Measurements from ENCODE around the gene RCVRN. TPM values are rescaled to one million over a fixed set of nuclear protein-coding genes. Genes with fewer than 3 reads are reported as not detected.

The RCVRN gene
- polyA plus RNA-seq (2012; rRNA removed), result not detected in 2 replicates
- polyA plus RNA-seq (2012; cell fraction: cytosol; rRNA removed), result not detected in 2 replicates
- not detected in 2 replicates for polyA plus RNA-seq (2012; cell fraction: nucleus; rRNA removed)

- Histone ChIP-seq H3F3A (replicated peaks; ENCODE audit: insufficient read depth) (no peaks in the 10 kb centered on the region), H4K20me1 (ENCODE audit: insufficient read depth) (no peaks in the 10 kb centered on the region), H3K9me2 (no peaks in the 10 kb centered on the region), H3K27me3 (ENCODE audit: insufficient read depth) (peaks cover 7% of the 10 kb centered on the region; the same call in 1 of the 2 replicates), H3K9ac (no peak within 1 kb of the TSS), H3K79me2 (ENCODE audit: insufficient read depth) (no peaks in the 10 kb centered on the region), H3K27ac (ENCODE audit: low read depth in 2 of 2, low read length in 1 of 2) (no peak within 1 kb of the TSS), H3K9me3 (no peaks in the 10 kb centered on the region), H3K4me1 (ENCODE audit: control insufficient read depth in 1 of 2, insufficient read depth in 2 of 2, low read depth in 1 of 2, low read length in 1 of 2) (no peaks in the 10 kb centered on the region), H3K36me3 (replicated peaks in 1 of 2; ENCODE audit: control insufficient read depth in 1 of 2, insufficient read depth in 2 of 2, low read length in 1 of 2) (no peaks in the 10 kb centered on the region), H3K4me3 (ENCODE audit: low read depth in 2 of 2, low read length in 1 of 2) (peak within 1 kb of the TSS in 1 of 2 experiments; percentile 39; a peak in 1 of 4 replicates), H3K4me2 (no peak within 1 kb of the TSS), H2AFZ (ENCODE audit: low read depth) (no peak within 1 kb of the TSS)
- DNase-seq, result no peak
- CTCF ChIA-PET, result interaction anchor here (0.6 to 1.0 kb wide), 2 partner anchors 21 to 710 kb away, joined by 3 read pairs; no protein-coding TSS in a partner anchor
- TF ChIP-seq FOXJ3 (CRISPR knock-in tag; IDR thresholded peaks at IDR 0.05), result no peak
- TF ChIP-seq GABPA (IDR thresholded peaks at IDR 0.05; ENCODE audit: low read depth), result no peak
- no peak for TF ChIP-seq TCF12 (IDR thresholded peaks at IDR 0.05)
- TF ChIP-seq EP300 (IDR thresholded peaks at IDR 0.05; ENCODE audit: borderline replicate concordance in 1 of 2, low read depth in 1 of 2, low read length in 1 of 2), result no peak
- TF ChIP-seq EZH2phosphoT487 (IDR thresholded peaks at IDR 0.05; ENCODE audit: borderline replicate concordance, low read depth), result no peak
- TF ChIP-seq, protein P1, sequence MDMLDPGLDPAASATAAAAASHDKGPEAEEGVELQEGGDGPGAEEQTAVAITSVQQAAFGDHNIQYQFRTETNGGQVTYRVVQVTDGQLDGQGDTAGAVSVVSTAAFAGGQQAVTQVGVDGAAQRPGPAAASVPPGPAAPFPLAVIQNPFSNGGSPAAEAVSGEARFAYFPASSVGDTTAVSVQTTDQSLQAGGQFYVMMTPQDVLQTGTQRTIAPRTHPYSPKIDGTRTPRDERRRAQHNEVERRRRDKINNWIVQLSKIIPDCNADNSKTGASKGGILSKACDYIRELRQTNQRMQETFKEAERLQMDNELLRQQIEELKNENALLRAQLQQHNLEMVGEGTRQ (IDR thresholded peaks at IDR 0.05; ENCODE audit: borderline replicate concordance, low read depth, low read length), result no peak
- TF ChIP-seq RFX5 (IDR thresholded peaks at IDR 0.05; ENCODE audit: low read length), result no peak
- TF ChIP-seq GATA2 (CRISPR knock-in tag; IDR thresholded peaks at IDR 0.05), result no peak
- TF ChIP-seq SMC3 (IDR thresholded peaks at IDR 0.05; ENCODE audit: low read depth, low read length), result no peak
- no peak for TF ChIP-seq YY1 (IDR thresholded peaks at IDR 0.05; ENCODE audit: low read depth)
- no peak for TF ChIP-seq RXRA (IDR thresholded peaks at IDR 0.05; ENCODE audit: borderline replicate concordance, low read depth)
- TF ChIP-seq MEF2A (IDR thresholded peaks at IDR 0.05; ENCODE audit: borderline replicate concordance, low read depth), result no peak
- no peak for TF ChIP-seq NFIC (IDR thresholded peaks at IDR 0.05; ENCODE audit: borderline replicate concordance)
- no peak for TF ChIP-seq USF1 (IDR thresholded peaks at IDR 0.05; ENCODE audit: borderline replicate concordance, low read depth)
- no peak for TF ChIP-seq ELF1 (IDR thresholded peaks at IDR 0.05)
- TF ChIP-seq TEAD4 (IDR thresholded peaks at IDR 0.05; ENCODE audit: borderline replicate concordance, insufficient read depth), result no peak
- TF ChIP-seq ZBTB33 (IDR thresholded peaks at IDR 0.05; ENCODE audit: borderline replicate concordance, low read depth), result no peak
- no peak for TF ChIP-seq POLR2AphosphoS5 (IDR thresholded peaks at IDR 0.05; ENCODE audit: low read depth, low read length)
- TF ChIP-seq NRF1 (IDR thresholded peaks at IDR 0.05; ENCODE audit: low read depth, low read length), result no peak
- TF ChIP-seq, protein P2, sequence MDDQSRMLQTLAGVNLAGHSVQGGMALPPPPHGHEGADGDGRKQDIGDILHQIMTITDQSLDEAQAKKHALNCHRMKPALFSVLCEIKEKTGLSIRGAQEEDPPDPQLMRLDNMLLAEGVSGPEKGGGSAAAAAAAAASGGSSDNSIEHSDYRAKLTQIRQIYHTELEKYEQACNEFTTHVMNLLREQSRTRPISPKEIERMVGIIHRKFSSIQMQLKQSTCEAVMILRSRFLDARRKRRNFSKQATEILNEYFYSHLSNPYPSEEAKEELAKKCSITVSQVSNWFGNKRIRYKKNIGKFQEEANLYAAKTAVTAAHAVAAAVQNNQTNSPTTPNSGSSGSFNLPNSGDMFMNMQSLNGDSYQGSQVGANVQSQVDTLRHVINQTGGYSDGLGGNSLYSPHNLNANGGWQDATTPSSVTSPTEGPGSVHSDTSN (IDR thresholded peaks at IDR 0.05), result no peak
- 5% methylated on average over 10 of the region's 11 CpGs for WGBS (ENCODE audit: low lambda C conversion rate)
- POLR2A ChIA-PET, result no interaction called here
Measured at GRCh38 chr17:9905078-9905415, at the start of gene RCVRN. Gene RCVRN, minus strand, starts transcription at chr17:9905271. Its CDS starts 91 bp downstream, at chr17:9905180.
